GM12891 (cell line): Measurements from ENCODE around the gene SKIL.

ENCODE experiments used
- POLR2A ChIP-seq: IDR thresholded peaks from 2 replicates; pipeline ENCODE4 v1.6.1; 2011; ENCODE audit warnings: low read depth, low read length, control low read depth
- POLR2AphosphoS5 ChIP-seq: IDR thresholded peaks from 2 replicates; pipeline ENCODE4 v1.6.1; 2011; ENCODE audit warnings: low read depth, low read length, control low read depth
- POU2F2 ChIP-seq: IDR thresholded peaks from 2 replicates; pipeline ENCODE4 v1.6.1; 2011; ENCODE audit warnings: low read depth, mild to moderate bottlenecking, control low read depth, low read length, moderate library complexity
- SPI1 ChIP-seq: IDR thresholded peaks from 2 replicates; pipeline ENCODE4 v1.6.1; 2011; ENCODE audit warnings: low read depth, low read length, control low read depth
- TAF1 ChIP-seq: IDR thresholded peaks from 2 replicates; pipeline ENCODE4 v1.6.1; 2011; ENCODE audit warnings: low read depth, low read length, control low read depth

GRCh38 chr3:170442947-170443346, 85.4 kb downstream of the SKIL start:
- TF ChIP-seq POLR2A (no peak), TAF1 (no peak), POLR2AphosphoS5 (no peak), POU2F2 (no peak), SPI1 (no peak)
